Tibial nerve (tissue), 4 donors: ENCODE measurements around the gene AHNAK.

Experiments
- EP300 ChIP-seq, 2 donors: sonication (generic); formaldehyde crosslinking; IDR thresholded peaks; one replicate each; pipeline ENCODE4 v1.6.1; 2017; ENCODE audit warnings: antibody characterized with exemption in 2 of 2, mild to moderate bottlenecking in 1 of 2
- POLR2A ChIP-seq, 2 donors: fragments of 450-650 bp; IDR thresholded peaks; one replicate each; pipeline ENCODE4 v1.6.1; 2017; ENCODE audit warnings: antibody characterized with exemption in 2 of 2, mild to moderate bottlenecking in 2 of 2, moderate library complexity in 2 of 2
- TF ChIP-seq, protein P1 (sequence below), 5 experiments: fragments of 200-600 bp in 3 of 5; fragments of 450-650 bp in 2 of 5; sonication (generic) in 3 of 5; IDR thresholded peaks; one replicate each; pipeline ENCODE4 v1.5.1; 2016 to 2019; ENCODE audit warnings: antibody characterized with exemption in 5 of 5, mild to moderate bottlenecking in 3 of 5, moderate library complexity in 2 of 5

DNA sequence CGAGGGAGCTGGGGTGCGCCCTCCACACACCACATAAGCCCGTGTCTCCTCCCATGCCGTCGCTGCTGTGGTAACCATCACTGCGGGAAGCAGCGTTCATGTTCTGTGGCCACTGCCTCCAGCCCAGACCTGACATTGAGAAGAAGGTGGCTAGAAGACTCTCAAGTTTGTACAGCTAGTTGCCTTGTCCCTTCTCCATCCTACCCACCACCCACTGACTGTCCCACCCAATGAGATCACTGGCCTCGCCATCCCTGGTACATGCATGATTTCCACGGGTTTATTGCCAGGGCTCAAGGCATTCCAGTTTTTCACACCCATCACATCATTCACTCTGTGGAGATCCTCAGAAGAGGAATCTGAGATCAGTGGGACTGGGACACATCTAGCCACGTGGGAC is 33.0 kb downstream of the AHNAK start:
- TF ChIP-seq, protein P1, sequence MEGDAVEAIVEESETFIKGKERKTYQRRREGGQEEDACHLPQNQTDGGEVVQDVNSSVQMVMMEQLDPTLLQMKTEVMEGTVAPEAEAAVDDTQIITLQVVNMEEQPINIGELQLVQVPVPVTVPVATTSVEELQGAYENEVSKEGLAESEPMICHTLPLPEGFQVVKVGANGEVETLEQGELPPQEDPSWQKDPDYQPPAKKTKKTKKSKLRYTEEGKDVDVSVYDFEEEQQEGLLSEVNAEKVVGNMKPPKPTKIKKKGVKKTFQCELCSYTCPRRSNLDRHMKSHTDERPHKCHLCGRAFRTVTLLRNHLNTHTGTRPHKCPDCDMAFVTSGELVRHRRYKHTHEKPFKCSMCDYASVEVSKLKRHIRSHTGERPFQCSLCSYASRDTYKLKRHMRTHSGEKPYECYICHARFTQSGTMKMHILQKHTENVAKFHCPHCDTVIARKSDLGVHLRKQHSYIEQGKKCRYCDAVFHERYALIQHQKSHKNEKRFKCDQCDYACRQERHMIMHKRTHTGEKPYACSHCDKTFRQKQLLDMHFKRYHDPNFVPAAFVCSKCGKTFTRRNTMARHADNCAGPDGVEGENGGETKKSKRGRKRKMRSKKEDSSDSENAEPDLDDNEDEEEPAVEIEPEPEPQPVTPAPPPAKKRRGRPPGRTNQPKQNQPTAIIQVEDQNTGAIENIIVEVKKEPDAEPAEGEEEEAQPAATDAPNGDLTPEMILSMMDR (IDR thresholded peaks at IDR 0.05), result no peak
- TF ChIP-seq POLR2A (IDR thresholded peaks at IDR 0.05) (no peak), EP300 (IDR thresholded peaks at IDR 0.05) (no peak)
